ENCODE measurements around the gene SEZ6L.

The SEZ6L gene

GRCh38 chr22:26431261-26431995, 262.2 kb downstream of the SEZ6L start:
- DNase-seq, result peak; percentile 39 to 77 (median 48)

- DNase-seq, result peak; percentile 68 to 89 (median 81)
Observed at GRCh38 chr22:26432619-26433311, 263.5 kb downstream of the SEZ6L start.
